Activated CD8-positive, alpha-beta memory T cell treated with anti-CD3 and anti-CD28 coated beads, Interleukin-2, amount 50 U/mL, for 24 hours (primary cell): ENCODE measurements around the gene PRRG2.
"Not testable (repeated sequence)": the region's sequence is repeated elsewhere in the genome, so short reads cannot be mapped to it uniquely, and the experiment has no call there.

Source experiments
- DNase-seq: peaks from one replicate; pipeline ENCODE4 v3.0.0-alpha.2; 2020; ENCODE audit errors: extremely low read depth

Gene PRRG2

DNA sequence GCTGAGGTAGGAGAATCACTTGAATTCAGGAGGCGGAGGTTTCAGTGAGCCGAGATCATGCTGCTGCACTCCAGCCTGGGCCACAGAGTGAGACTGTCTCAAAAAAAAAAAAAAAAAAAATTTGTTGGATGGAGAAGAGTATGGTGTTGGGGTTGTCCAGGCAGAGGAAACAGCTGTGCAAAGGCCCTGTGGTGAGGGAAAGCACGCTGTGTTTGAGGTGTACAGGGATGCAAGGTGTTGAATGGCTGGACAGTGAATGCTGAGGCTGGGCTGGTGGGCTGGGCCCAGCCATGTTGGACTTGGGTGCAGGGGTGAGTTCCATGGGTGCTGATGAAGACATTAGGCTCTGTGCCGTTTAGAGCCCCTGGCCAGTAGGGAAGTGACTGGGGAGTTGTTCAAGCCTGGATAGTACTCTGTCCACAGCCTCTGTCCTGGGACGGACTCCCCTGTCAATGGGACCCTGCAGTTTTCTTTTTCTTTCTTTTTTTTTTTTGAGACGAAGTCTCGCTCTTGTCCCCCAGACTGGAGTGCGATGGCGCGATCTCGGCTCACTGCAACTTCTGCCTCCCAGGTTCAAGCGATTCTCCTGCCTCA is 28.5 kb downstream of the PRRG2 start:
- no peak for DNase-seq

GRCh38 chr19:49613374-49613773 is 32.3 kb downstream of the PRRG2 start:
- DNase-seq, result no peak

DNA sequence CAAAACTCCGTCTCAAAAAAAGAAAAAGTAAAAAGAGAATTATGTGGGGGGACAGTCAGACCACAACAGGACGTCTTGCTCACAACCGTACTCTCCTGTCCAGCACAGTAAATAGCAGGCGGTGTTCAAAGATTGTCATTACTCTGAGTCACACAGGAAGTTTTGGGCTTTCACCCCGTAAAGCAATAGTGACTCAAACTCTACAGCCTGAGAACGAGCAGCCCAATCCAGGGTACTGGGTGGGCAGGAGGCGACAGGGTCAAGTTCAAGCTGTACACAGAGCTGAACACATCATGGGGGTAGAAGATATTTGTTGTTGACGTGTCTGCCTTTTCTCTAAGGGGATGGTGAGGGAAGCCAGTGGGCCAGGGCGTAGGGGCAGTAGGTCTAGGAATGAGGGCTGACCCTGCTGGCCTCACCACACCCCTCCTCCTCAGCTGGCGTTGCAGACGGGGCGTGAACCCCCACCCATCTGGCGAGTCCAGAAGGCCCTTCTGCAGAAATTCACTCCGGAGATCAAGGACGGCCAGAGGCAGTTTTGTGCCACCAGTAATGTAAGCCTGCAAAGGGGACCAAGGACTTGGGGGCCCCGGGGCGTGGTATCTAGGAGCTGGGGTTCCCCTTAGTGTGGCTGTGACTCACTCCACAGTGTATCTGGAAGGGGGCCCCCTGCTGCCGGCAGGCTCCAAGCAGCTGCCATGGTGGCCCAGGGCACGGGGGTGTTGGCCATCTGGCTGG is 33.1 kb downstream of the PRRG2 start:
- no peak for DNase-seq

- no peak for DNase-seq
These were observed 34.7 kb downstream of the PRRG2 start for GRCh38 chr19:49615861-49616260.

- DNase-seq, result no peak
These were observed 35.4 kb downstream of the PRRG2 start for GRCh38 chr19:49616532-49616931.

DNA sequence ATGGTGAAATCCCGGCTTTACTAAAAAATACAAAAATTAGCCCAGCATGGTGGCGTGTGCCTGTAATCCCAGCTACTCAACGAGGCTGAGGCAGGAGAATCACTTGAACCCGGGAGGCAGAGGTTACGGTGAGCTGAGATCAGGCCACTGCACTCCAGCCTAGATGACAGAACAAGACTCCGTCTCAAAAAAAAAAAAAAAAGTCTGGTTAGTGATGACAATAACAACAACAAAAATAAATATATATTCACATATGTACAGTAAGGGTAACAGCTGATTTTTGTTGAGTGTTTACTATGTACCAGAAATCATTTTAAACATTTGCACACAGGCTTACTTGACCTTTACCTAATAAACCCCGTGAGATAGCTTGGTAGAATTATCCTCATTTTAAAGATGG is 35.8 kb downstream of the PRRG2 start:
- DNase-seq, result no peak

DNA sequence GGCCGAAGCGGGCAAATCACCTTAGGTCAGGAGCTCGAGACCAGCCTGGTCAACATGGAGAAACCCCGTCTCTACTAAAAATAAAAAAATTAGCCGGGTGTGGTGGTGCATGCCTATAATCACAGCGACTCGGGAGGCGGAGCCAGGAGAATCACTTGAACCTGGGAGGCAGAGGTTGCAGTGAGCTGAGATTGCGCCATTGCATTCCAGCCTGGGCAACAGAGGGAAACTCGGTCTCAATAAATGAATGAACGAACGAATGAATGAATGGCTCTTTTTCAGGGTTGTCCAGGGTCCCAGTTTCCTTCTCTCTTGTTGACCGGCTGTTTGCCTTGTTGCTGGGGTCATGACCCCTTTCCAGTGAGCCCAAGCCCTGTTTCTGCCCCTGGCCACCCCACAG is 36.7 kb downstream of the PRRG2 start:
- DNase-seq, result not testable (repeated sequence)

- DNase-seq, result no peak
These were observed 44.1 kb downstream of the PRRG2 start for GRCh38 chr19:49624967-49625910.

DNA sequence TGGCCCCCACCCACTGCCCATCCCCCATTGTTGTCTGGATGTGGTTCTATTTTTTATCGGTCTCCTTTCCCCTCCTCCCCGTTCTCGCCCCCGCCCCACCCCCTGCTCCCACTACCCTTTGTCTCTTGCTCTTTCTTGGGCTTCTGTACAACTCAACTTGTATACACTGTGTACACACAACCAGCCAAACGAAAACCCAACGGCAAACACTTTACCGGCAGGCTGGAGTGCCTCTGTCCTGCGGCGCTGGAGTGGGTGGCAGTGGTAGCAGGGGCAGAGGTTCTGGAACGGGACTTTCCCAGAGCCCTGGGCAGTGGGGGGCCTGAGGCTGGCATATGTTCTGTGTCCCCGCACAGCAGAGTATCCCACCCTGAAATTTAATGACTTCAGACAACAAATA is 45.1 kb downstream of the PRRG2 start:
- DNase-seq, result no peak

DNA sequence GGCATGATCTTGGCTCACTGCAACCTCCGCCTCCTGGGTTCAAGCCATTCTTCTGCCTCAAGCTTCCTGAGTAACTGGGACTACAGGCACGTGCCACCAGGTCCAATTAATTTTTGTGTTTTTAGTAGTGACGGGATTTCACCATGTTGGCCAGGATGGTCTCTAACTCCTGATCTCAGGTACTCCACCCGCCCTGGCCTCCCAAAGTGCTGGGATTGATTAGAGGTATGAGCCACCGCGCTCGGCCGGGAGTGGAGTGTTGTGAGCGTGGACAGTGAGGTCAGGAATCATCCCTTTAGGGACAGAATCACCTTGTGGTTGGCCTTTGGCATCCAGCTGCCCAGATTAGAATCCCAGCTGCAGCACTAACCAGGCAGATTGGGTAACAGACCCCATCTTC is 48.5 kb downstream of the PRRG2 start:
- no peak for DNase-seq

GRCh38 chr19:49631014-49631588 is 50.0 kb downstream of the PRRG2 start:
- DNase-seq, result no peak

DNA sequence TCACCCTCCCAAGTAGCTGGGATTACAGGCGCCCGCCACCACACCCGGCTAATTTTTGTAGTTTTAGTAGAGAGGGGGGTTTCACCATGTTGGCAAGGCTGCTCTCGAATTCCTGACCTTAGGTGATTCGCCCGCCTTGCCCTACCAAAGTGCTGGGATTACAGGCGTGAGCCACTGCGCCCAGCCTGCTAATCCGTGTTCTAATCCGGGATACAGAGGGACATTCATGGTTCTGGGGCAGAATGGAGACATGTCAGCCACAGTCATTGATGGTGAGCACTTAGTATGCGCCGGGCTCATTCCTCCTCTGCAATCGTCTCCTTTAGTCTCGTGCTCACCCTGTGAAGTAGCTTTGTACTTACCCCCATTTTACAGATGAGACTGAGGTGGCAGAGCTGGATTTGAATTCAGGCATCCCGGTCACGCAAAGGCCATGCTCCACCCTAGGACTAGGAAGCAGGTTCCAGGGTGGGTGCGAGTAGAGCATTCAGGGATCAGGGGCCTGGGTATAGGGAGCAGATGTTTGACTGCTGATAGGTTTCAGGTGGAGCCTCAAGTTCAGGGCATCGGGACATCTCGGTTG is 50.6 kb downstream of the PRRG2 start:
- DNase-seq, result no peak

DNA sequence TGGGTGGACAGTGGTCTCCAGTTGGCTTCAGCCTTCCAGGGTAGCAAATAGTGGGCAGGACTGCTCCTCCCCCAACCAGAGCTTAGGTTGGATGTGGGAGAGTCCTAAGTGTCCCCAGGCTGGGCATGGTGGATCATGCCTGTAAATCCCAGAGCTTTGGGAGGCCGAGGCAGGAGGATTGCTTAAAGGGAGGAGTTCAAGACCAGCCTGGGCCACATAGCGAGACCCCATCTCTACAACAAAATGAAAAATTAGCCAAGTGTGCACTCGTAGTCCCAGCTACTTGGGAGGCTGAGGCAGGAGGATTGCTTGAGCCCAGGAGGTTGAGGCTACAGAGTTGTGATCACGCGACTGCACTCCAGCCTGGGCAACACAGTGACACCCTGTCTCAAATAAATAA is 51.5 kb downstream of the PRRG2 start:
- no peak for DNase-seq

DNA sequence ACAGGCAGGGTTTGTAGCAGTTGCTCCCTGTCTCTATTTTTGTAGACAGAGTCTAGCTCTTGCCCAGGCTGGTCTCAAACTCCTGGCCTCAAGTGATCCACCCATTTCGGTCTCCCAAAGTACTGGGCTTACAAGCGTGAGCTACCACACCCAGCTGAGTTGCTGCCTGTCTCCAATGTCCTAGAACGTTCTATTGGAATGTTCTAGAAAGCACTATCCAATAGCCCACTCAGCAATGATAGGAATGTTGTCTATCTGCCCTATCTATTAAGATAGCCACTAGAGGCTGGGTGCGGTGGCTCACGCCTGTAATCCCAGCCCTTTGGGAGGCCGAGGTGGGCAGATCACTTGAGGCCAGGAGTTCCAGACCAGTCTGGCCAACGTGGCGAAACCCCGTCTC is 52.2 kb downstream of the PRRG2 start:
- DNase-seq, result not testable (repeated sequence)

DNA sequence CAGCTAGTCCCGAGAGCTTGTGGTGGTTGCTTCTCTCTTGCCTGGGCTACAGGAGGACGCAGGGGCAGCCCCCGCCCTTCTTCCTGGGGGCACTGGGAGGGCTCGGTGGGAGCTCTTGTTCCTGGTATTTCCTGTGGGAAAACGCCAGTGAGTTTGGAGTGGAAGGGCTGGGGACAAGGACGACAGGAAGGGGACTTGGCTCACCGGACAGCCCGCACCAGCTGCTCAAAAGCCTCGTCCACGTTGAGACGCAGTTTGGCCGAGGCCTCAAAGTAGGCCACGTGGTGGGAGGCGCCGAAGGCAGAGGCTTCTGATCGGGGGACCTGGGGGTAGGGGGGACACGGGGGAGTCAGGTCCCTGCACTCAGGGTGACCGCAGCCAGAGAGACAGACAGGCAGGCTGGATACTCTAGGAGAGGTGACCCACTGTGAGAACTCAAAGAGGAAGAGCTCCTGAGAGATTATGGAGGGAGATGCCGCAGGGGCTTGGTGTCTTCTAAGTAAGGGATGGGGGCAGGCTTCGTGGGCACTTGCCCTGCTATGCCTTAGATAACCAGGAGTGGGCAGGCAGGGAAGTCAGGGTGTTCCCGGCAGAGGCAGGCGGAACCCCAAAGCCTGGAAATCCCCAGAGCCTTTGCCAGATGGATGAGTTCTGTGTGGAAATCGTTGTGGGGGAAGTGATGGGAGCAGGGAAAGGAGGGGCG is 54.6 kb downstream of the PRRG2 start:
- DNase-seq, result no peak

- no peak for DNase-seq
These were observed 55.3 kb downstream of the PRRG2 start for GRCh38 chr19:49636233-49636932.

GRCh38 chr19:49637821-49638738 is 57.0 kb downstream of the PRRG2 start:
- no peak for DNase-seq

DNA sequence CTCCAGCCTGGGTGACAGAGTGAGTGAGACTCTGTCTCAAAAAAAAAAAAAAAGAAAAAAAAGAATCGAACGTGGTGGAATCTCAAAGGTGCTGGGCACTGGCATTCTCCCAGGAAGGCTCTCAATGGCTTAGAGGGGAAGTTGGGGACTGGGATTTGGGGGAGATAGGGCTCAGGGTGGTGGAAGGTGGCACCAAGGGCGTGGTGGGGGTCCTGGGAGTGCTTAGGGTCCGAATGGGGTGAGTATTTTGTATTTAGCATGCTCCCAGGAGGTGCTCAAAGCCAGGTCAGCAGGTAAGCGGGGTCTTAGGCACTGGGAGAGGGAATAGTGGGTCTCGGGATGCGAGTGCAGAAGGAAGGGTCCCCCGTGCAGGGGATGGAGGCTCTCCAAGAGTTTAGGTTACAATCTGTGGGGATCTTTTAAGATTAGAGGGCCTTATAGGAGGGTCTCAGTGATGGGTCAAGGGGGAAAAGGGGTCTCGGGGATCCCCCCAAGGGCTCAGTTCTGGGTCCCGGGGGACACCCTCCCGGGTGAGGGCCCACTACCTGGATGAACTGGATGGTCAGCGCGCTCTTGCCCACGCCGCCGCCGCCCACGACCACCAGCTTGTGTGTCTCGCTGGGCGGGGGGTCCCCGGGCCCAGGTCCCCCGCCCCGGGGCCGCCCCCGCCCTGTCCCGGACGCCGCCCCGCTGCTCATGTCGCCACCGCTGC is 58.4 kb downstream of the PRRG2 start:
- DNase-seq, result no peak
